Smooth muscle cell (in vitro differentiated cells): ENCODE measurements around the gene CRHR2. TPM values are rescaled to one million over a fixed set of nuclear protein-coding genes. Genes with fewer than 3 reads are reported as not detected.

Source experiments
- DNase-seq: peaks from one replicate; lab custom pipeline; 2025; ENCODE audit not compliant: unreplicated experiment; lab: John Stamatoyannopoulos, UW
- H2AFZ ChIP-seq: fragments of 200-600 bp; sonication (generic); 2 replicates; pipeline ENCODE4 v1.6.0; 2016; ENCODE audit warnings: antibody characterized with exemption, low read depth, mild to moderate bottlenecking
- H3F3A ChIP-seq: fragments of 200-600 bp; sonication (generic); 2 replicates; pipeline ENCODE4 v1.6.0; 2017; ENCODE audit warnings: antibody characterized with exemption, low read depth
- H3K27ac ChIP-seq: fragments of 200-600 bp; sonication (generic); 2 replicates; pipeline ENCODE4 v1.5.1; 2016; ENCODE audit warnings: low read depth, mild to moderate bottlenecking
- H3K27me3 ChIP-seq: fragments of 200-600 bp; sonication (generic); 2 replicates; pipeline ENCODE4 v1.6.1; 2016; ENCODE audit warnings: low read depth, mild to moderate bottlenecking
- H3K36me3 ChIP-seq: fragments of 200-600 bp; sonication (generic); 2 replicates; pipeline ENCODE4 v1.5.1; 2016; ENCODE audit warnings: low read depth
- H3K4me1 ChIP-seq: fragments of 200-600 bp; sonication (generic); 2 replicates; pipeline ENCODE4 v1.5.1; 2016; ENCODE audit warnings: low read depth
- H3K4me2 ChIP-seq: fragments of 200-600 bp; sonication (generic); 2 replicates; pipeline ENCODE4 v1.6.0; 2016; ENCODE audit warnings: mild to moderate bottlenecking
- H3K4me3 ChIP-seq: fragments of 200-600 bp; sonication (generic); 2 replicates; pipeline ENCODE4 v1.5.1; 2016; ENCODE audit warnings: mild to moderate bottlenecking
- H3K79me2 ChIP-seq: fragments of 200-600 bp; sonication (generic); 2 replicates; pipeline ENCODE4 v1.6.0; 2016; ENCODE audit warnings: low read depth, mild to moderate bottlenecking
- H3K9ac ChIP-seq: fragments of 200-600 bp; sonication (generic); 2 replicates; pipeline ENCODE4 v1.6.0; 2016; ENCODE audit warnings: low read depth
- H3K9me3 ChIP-seq: fragments of 200-600 bp; sonication (generic); replicated peaks from 2 replicates; pipeline ENCODE4 v1.5.1; 2016; ENCODE audit warnings: low read depth
- H4K20me1 ChIP-seq: fragments of 200-600 bp; sonication (generic); 2 replicates; pipeline ENCODE4 v1.6.0; 2016; ENCODE audit warnings: low read depth
- WGBS: methylation state at CpG from one replicate; pipeline ENCODE4 v1.1.7; 2016; ENCODE audit warnings: low lambda C conversion rate; 5-methylcytosine and 5-hydroxymethylcytosine counted together
- polyA plus RNA-seq: library from polyadenylated mRNA; unstranded; fragments of >200 nt; fragmentation: Nextera tagmentation; extraction: Ambion mirVana; gene quantifications from 2 replicates; pipeline ENCODE4 v1.2.1, GENCODE V29; 2016
- total RNA-seq: library from RNA; depleted of rRNA; stranded (reverse); fragments of >200 nt; gene quantifications from 2 replicates; pipeline ENCODE4 v1.2.3, GENCODE V29; 2014
- TF ChIP-seq, protein P1 (sequence below): fragments of 200-600 bp; sonication (generic); IDR thresholded peaks from 2 replicates; pipeline ENCODE4 v1.5.1; 2017; ENCODE audit warnings: borderline replicate concordance, mild to moderate bottlenecking, antibody characterized with exemption; ENCODE audit not compliant: insufficient read depth, poor library complexity, severe bottlenecking

The CRHR2 gene
- total and polyA plus RNA-seq, 2 experiments from 2014 or later = 0.16 TPM; not detected in 1

DNA sequence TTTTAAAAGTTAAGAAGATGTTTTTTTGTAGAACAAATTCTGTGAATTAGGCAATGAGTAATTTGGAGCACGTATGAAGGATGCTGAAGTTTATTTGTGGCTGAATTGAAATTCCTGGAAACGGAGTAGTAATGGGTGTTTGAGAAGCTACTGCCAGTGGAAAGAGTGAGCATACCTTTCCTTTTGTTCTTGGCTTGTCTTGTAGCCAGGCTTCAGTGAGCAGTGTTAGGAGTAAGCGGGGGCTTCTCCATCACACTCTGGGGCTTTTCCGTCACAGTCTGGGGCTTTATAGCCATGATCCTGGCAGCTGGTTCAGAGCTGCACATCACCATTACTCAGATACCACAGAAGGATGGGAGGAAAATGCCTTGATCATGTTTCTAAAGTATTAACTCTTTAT, 55.2 kb downstream of the CRHR2 start:
- Histone ChIP-seq H3K4me2 (no peak overlapping the region), H3K79me2 (peaks cover 30% of the 10 kb centered on the region), H3K9ac (no peak overlapping the region), H4K20me1 (peaks cover 82% of the 10 kb centered on the region), H3K27ac (no peak overlapping the region), H3K27me3 (no peaks in the 10 kb centered on the region), H2AFZ (no peak overlapping the region), H3K4me1 (no peaks in the 10 kb centered on the region), H3F3A (peaks cover 5% of the 10 kb centered on the region), H3K36me3 (peaks cover 38% of the 10 kb centered on the region), H3K4me3 (no peak overlapping the region), H3K9me3 (no peaks in the 10 kb centered on the region)
- DNase-seq = no peak
- TF ChIP-seq, protein P1, sequence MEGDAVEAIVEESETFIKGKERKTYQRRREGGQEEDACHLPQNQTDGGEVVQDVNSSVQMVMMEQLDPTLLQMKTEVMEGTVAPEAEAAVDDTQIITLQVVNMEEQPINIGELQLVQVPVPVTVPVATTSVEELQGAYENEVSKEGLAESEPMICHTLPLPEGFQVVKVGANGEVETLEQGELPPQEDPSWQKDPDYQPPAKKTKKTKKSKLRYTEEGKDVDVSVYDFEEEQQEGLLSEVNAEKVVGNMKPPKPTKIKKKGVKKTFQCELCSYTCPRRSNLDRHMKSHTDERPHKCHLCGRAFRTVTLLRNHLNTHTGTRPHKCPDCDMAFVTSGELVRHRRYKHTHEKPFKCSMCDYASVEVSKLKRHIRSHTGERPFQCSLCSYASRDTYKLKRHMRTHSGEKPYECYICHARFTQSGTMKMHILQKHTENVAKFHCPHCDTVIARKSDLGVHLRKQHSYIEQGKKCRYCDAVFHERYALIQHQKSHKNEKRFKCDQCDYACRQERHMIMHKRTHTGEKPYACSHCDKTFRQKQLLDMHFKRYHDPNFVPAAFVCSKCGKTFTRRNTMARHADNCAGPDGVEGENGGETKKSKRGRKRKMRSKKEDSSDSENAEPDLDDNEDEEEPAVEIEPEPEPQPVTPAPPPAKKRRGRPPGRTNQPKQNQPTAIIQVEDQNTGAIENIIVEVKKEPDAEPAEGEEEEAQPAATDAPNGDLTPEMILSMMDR = no peak
- WGBS = 94% methylated on average over 4 of the region's 4 CpGs

DNA sequence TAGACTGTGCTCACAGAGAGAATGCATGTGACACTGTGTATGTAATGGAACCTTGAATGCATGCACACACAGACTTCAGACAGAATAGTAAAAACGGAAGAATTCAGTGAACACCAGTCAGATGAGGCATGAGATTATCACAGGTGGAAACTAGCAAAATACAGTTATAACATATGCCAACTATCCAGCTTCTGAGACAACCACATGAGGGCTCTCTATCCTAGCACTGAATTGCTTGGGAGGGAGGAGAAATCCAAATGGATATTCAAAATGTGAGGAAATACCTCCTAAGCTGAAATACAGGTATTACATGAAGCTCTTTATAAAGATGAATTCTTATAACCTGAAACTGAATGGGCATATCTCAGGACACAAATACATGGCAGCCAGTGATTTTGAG, 57.0 kb downstream of the CRHR2 start:
- no peak overlapping the region for H3K27ac ChIP-seq
- no peak overlapping the region for H3K4me3 ChIP-seq
- H4K20me1 ChIP-seq = peaks cover 81% of the 10 kb centered on the region
- no peaks in the 10 kb centered on the region for H3K4me1 ChIP-seq
- peaks cover 22% of the 10 kb centered on the region for H3K36me3 ChIP-seq
- 100% methylated on average over 1 of the region's 1 CpG for WGBS
- H3K79me2 ChIP-seq = peaks cover 15% of the 10 kb centered on the region
- H2AFZ ChIP-seq = no peak overlapping the region
- no peak overlapping the region for H3K9ac ChIP-seq
- no peaks in the 10 kb centered on the region for H3K9me3 ChIP-seq
- H3F3A ChIP-seq = no peaks in the 10 kb centered on the region
- no peak overlapping the region for H3K4me2 ChIP-seq
- H3K27me3 ChIP-seq = no peaks in the 10 kb centered on the region
- DNase-seq = no peak
- TF ChIP-seq, protein P1 = no peak

DNA sequence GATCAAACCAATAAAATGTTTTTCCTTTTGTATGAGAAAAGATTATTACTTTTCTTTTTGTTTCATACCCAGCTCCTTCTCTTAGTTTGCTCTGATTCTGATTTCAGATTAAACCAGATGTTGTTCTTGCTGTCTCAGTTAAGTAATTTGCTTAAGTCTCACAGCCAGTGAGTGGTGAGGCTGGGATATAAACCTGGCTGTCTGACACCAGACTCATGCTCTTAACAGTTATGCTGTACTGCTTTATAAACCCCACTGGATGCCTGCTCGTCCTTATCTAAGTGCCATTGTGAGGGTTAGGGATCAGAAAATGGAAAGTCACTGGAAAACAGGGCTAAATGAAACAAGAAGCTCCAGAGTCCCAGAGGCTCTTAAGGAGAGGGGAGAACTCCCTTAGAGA, 63.3 kb downstream of the CRHR2 start:
- 32% methylated on average over 1 of the region's 1 CpG for WGBS
- no peak for DNase-seq
- H4K20me1 ChIP-seq = peaks cover 92% of the 10 kb centered on the region
- H3K4me3 ChIP-seq = no peak overlapping the region
- no peak overlapping the region for H3K9ac ChIP-seq
- H2AFZ ChIP-seq = no peak overlapping the region
- TF ChIP-seq, protein P1 = no peak
- H3K9me3 ChIP-seq = no peaks in the 10 kb centered on the region
- H3K27me3 ChIP-seq = no peaks in the 10 kb centered on the region
- H3K36me3 ChIP-seq = peaks cover 26% of the 10 kb centered on the region
- no peak overlapping the region for H3K27ac ChIP-seq
- peaks cover 8% of the 10 kb centered on the region for H3F3A ChIP-seq
- H3K4me1 ChIP-seq = no peaks in the 10 kb centered on the region
- H3K79me2 ChIP-seq = peaks cover 60% of the 10 kb centered on the region
- H3K4me2 ChIP-seq = no peak overlapping the region

DNA sequence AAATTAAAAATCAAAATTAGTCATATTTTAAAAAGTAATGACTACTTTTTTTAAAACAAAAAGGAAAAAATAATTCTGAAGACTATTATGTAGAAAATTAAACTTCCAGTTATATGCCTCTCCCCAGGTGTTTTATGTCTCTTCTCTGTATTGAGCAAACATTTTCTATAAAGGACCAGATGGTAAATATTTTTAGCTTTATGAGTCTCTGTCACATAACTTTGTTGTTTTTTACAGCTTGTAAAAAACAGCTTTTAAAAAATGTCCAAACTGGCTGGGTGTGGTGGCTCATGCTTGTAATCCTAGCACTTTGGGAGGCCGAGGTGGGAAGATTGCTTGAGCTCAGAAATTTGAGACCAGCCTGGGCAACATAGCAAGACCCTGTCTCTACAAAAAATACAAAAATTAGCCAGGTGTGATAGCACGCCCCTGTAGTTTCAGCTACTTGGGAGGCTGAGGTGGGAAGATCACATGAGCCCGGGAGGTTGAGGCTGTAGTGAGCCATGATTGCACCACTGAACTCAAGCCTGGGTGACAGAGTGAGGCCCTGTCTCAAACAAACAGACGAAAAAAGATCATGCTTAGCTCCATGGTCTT, 64.1 kb downstream of the CRHR2 start:
- 80% methylated on average over 4 of the region's 4 CpGs for WGBS
- H3K4me1 ChIP-seq = no peaks in the 10 kb centered on the region
- no peak overlapping the region for H3K9ac ChIP-seq
- H3K36me3 ChIP-seq = peaks cover 30% of the 10 kb centered on the region
- peaks cover 92% of the 10 kb centered on the region for H4K20me1 ChIP-seq
- DNase-seq = no peak
- TF ChIP-seq, protein P1 = no peak
- H3F3A ChIP-seq = peaks cover 13% of the 10 kb centered on the region
- no peak overlapping the region for H3K4me3 ChIP-seq
- H3K27me3 ChIP-seq = no peaks in the 10 kb centered on the region
- no peak overlapping the region for H2AFZ ChIP-seq
- H3K9me3 ChIP-seq = no peaks in the 10 kb centered on the region
- peaks cover 68% of the 10 kb centered on the region for H3K79me2 ChIP-seq
- H3K4me2 ChIP-seq = no peak overlapping the region
- no peak overlapping the region for H3K27ac ChIP-seq
